ENCODE measurements around the gene FUT2. TPM values are rescaled to one million over a fixed set of nuclear protein-coding genes. Genes with fewer than 3 reads are reported as not detected.
"Not testable (repeated sequence)": the region's sequence is repeated elsewhere in the genome, so short reads cannot be mapped to it uniquely, and the experiment has no call there.

Gene FUT2
- total RNA-seq, 1 donor: not detected

- peak overlapping the region; percentile 75 for H3K4me3 ChIP-seq (ENCODE audit: low read depth, low read length)
- DNase-seq (ENCODE audit: low read depth): peak; percentile 100
- TF ChIP-seq CTCF (IDR thresholded peaks at IDR 0.05; ENCODE audit: insufficient read depth, low read depth, low read length): no peak
Observed at GRCh38 chr19:48713864-48714755, 18.3 kb downstream of the FUT2 start.

DNA sequence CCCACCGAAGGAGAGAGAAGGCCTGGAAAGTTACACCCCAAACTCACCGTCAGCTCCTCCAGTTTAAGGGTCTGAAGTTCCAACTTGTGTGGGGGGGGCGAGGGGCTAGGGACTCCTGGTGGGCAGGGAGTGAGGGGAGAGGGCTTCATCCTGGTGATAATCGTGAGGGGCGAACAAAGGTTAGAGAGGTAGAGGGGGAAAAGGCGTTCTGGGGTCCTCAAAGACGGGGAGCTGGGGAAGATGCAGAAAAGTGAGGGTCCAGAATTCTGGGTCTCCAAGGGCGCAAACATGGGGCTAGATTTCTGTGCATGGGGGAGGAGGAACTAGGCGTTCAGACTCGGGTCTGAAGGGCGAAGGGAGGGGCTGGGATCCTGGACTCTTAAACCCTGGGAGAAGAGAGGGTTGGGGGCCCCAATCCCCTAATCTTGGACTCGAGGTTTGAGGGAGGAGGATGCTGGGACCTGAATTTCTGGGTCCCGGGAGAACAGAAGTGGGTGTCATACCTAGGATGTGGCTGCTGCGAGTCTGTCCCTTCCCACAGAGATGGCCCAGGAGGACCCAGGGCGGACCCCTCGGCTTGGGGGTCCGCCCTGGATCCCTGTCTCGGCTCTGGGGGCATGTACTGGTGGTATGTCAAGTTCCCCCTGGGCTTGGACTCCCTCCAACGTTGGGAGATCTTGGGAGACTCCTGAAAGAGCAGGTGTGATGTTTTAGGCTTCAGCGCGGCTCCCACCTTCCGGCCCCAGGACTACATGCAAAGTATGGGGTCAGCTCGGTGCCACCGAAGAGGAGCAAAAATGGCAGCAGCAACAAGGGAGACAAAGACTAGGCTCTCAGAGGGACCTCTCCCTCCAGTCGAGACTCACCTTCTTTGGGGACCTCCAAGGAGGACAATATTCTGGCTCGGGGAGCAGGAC, 19.2 kb downstream of the FUT2 start:
- no peak for TF ChIP-seq CTCF (IDR thresholded peaks at IDR 0.05; ENCODE audit: insufficient read depth, low read depth, low read length)
- H3K4me3 ChIP-seq (ENCODE audit: low read depth, low read length): peak overlapping the region; percentile 67
- DNase-seq (ENCODE audit: low read depth): no peak

- H3K4me3 ChIP-seq (ENCODE audit: low read depth, low read length): peak overlapping the region; percentile 67
- no peak for TF ChIP-seq CTCF (IDR thresholded peaks at IDR 0.05; ENCODE audit: insufficient read depth, low read depth, low read length)
- peak; percentile 70 for DNase-seq (ENCODE audit: low read depth)
Observed at GRCh38 chr19:48715681-48716171, 20.0 kb downstream of the FUT2 start.

- peak overlapping the region; percentile 41 for H3K4me3 ChIP-seq (ENCODE audit: low read depth, low read length)
- TF ChIP-seq CTCF (IDR thresholded peaks at IDR 0.05; ENCODE audit: insufficient read depth, low read depth, low read length): no peak
- peak; percentile 44 for DNase-seq (ENCODE audit: low read depth)
Observed at GRCh38 chr19:48716562-48717291, 21.0 kb downstream of the FUT2 start.

GRCh38 chr19:48718106-48718505, 22.3 kb downstream of the FUT2 start:
- DNase-seq (ENCODE audit: low read depth); H3K4me3 ChIP-seq (ENCODE audit: low read depth, low read length): not testable (repeated sequence)

DNA sequence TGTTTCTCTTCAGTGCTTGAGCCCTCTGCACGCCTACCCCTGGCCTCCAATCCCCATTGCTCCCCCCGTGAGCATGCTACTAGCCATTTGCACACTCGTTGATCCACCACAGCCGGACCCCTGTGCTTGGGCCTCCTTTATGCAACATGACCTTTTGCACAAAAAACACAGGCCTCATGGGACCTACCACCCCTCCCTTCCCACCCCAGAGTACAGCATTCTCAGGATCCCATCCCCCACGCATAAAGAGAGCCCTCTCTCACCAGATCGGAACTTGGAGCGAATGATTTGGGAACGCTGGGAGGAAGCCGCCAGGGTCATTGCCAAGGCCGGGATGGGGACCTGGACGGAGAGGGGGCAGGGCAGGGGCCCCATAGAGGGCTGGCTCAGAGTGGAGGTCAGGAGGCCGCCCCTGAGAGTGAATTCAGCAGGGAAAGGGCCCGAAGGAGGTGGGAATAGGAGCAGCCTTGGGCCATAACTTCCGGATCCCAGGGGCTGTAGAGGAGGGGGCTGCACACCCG, 23.0 kb downstream of the FUT2 start:
- TF ChIP-seq CTCF (IDR thresholded peaks at IDR 0.05; ENCODE audit: insufficient read depth, low read depth, low read length): no peak
- no peak overlapping the region for H3K4me3 ChIP-seq (ENCODE audit: low read depth, low read length)
- no peak for DNase-seq (ENCODE audit: low read depth)

Measured in fibroblast of villous mesenchyme (primary cell).